Esophagus squamous epithelium (tissue), 5 donors: Measurements from ENCODE around the gene SBNO2. TPM values are rescaled to one million over a fixed set of nuclear protein-coding genes. Genes with fewer than 3 reads are reported as not detected.

Source experiments
- DNase-seq: peaks from one replicate; lab custom pipeline; 2025; lab: John Stamatoyannopoulos, UW
- H3K27ac ChIP-seq, 4 donors: fragments of 200-600 bp; sonication (generic); one replicate each; pipeline ENCODE4 v1.5.1; 2016 to 2019; ENCODE audit warnings: mild to moderate bottlenecking in 1 of 4
- H3K27me3 ChIP-seq, 4 donors: fragments of 200-600 bp; sonication (generic); 1 replicate in 3 of 4; 2 replicates in 1 of 4; pipeline versions ENCODE4 v1.5.1 to v1.6.0; 2017 to 2021; ENCODE audit warnings: antibody characterized with exemption in 1 of 4
- H3K36me3 ChIP-seq, 3 donors: fragments of 200-600 bp; sonication (generic); one replicate each; pipeline ENCODE4 v1.5.1; 2016 to 2019
- H3K4me1 ChIP-seq, 3 donors: fragments of 200-600 bp; sonication (generic); one replicate each; pipeline ENCODE4 v1.5.1; 2017 to 2019
- H3K4me3 ChIP-seq, 4 donors: fragments of 200-600 bp; sonication (generic); 1 replicate in 3 of 4; 2 replicates in 1 of 4; pipeline ENCODE4 v1.5.1; 2016 to 2019; ENCODE audit warnings: mild to moderate bottlenecking in 2 of 4, moderate library complexity in 1 of 4
- H3K9me3 ChIP-seq, 3 donors: fragments of 200-600 bp; sonication (generic); one replicate each; pipeline ENCODE4 v1.5.1; 2016 to 2019
- CTCF ChIP-seq, 6 experiments: fragments of 450-650 bp in 4 of 6; fragments of 200-600 bp in 2 of 6; sonication (generic) in 2 of 6; IDR thresholded peaks; one replicate each; pipeline ENCODE4 v1.5.1; 2016 to 2019; ENCODE audit warnings: antibody characterized with exemption in 6 of 6, mild to moderate bottlenecking in 4 of 6, moderate library complexity in 4 of 6
- POLR2A ChIP-seq, 4 donors: fragments of 450-650 bp; IDR thresholded peaks; one replicate each; pipeline ENCODE4 v1.6.1; 2017; ENCODE audit warnings: antibody characterized with exemption in 4 of 4, mild to moderate bottlenecking in 4 of 4, moderate library complexity in 3 of 4
- WGBS, 2 donors: methylation state at CpG; one replicate each; pipeline ENCODE4 v1.1.5; 2018; 5-methylcytosine and 5-hydroxymethylcytosine counted together
- intact Hi-C: fragments of 100-400 bp; cut with DNase I; formaldehyde crosslinking; loops from one replicate; pipeline ENCODE4 v1.15.0; 2022
- total RNA-seq, 4 donors: library from RNA; depleted of rRNA; stranded (reverse); fragments of >200 nt; gene quantifications; one replicate each; pipeline ENCODE4 v1.1.0, GENCODE V29; 2016
- donor health status: DM: yes; HTN: yes; CAD: no.

SBNO2 gene
- total RNA-seq, 4 donors from 2014 or later = 31.3 to 84.3 (median 68.3) TPM

DNA sequence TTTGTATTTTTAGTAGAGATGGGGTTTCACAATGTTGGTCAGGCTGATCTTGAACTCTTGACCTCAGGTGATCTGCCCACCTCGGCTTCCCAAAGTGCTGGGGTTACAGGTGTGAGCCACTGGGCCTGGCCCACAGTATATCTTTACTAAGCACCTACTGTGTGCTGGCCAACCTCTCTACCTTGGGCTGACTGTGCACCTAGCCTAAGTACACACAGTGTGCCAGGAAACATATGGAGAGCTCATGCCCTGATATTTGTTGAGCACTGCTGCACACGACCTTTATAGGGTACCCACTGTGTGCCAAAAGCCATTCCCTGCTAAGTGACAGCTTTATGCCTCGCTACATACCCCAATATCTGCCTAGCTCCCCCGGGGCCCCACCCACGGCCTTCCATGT, 113.4 kb downstream of the SBNO2 start:
- TF ChIP-seq POLR2A (IDR thresholded peaks at IDR 0.05) (no peak), CTCF (IDR thresholded peaks at IDR 0.05) (no peak)
- H3K36me3 ChIP-seq = peaks cover 0 to 34% (median 0%) of the 10 kb centered on the region in 3 donors
- intact Hi-C loops = no loop called here
- 67 to 73% methylated on average over 1 to 4 of the region's 5 CpGs for WGBS, 2 donors
- peaks cover 11 to 15% (median 12%) of the 10 kb centered on the region in 3 donors for H3K4me1 ChIP-seq
- DNase-seq = no peak
- no peak overlapping the region for H3K4me3 ChIP-seq
- peaks cover 0 to 39% (median 25%) of the 10 kb centered on the region in 3 donors for H3K9me3 ChIP-seq
- peaks cover 0 to 14% (median 0%) of the 10 kb centered on the region in 4 donors for H3K27me3 ChIP-seq
- H3K27ac ChIP-seq = no peak overlapping the region

GRCh38 chr19:1058112-1058511, 116.0 kb downstream of the SBNO2 start:
- no peaks in the 10 kb centered on the region for H3K27me3 ChIP-seq
- intact Hi-C loops = no loop called here
- no peak overlapping the region for H3K27ac ChIP-seq
- no peak for TF ChIP-seq POLR2A (IDR thresholded peaks at IDR 0.05)
- no peak for TF ChIP-seq CTCF (IDR thresholded peaks at IDR 0.05)
- H3K9me3 ChIP-seq = peaks cover 0 to 40% (median 25%) of the 10 kb centered on the region in 3 donors
- H3K4me3 ChIP-seq = no peak overlapping the region
- H3K36me3 ChIP-seq = peaks cover 0 to 34% (median 0%) of the 10 kb centered on the region in 3 donors
- 100% methylated on average over 3 of the region's 5 CpGs; no CpG with 5 or more reads in 1 of the 2 donors for WGBS, 2 donors
- no peaks in the 10 kb centered on the region for H3K4me1 ChIP-seq
- DNase-seq = no peak

Other genes starting within 250 kb of the SBNO2 start
- gene ARID3A, start 248.2 kb downstream of the SBNO2 start, total RNA-seq = 1 to 10 TPM; 3.0 to 6.6 (median 4.7) TPM
- gene WDR18, start 189.9 kb downstream of the SBNO2 start, total RNA-seq = 10 to 100 TPM; 28.2 to 70.1 (median 53.0) TPM
- not detected for gene GRIN3B, start 173.8 kb downstream of the SBNO2 start, total RNA-seq
- gene TMEM259, start 153.1 kb downstream of the SBNO2 start, total RNA-seq = 100 to 1,000 TPM; 101 to 182 (median 146) TPM
- gene RNU6-2, start 152.7 kb downstream of the SBNO2 start, total RNA-seq = not detected
- gene CNN2, start 147.7 kb downstream of the SBNO2 start, total RNA-seq = 100 to 1,000 TPM in 2 of 4 donors, 10 to 100 TPM in 2; 79.0 to 125 (median 105) TPM
- gene ABCA7, start 134.2 kb downstream of the SBNO2 start, total RNA-seq = 10 to 100 TPM; 12.6 to 24.4 (median 18.7) TPM
- gene ARHGAP45, start 107.1 kb downstream of the SBNO2 start, total RNA-seq = 10 to 100 TPM in 3 of 4 donors, 1 to 10 TPM in 1; 8.2 to 39.3 (median 12.5) TPM
- gene POLR2E, start 78.9 kb downstream of the SBNO2 start, total RNA-seq = 100 to 1,000 TPM; 113 to 198 (median 166) TPM
- gene GPX4, start 70.3 kb downstream of the SBNO2 start, total RNA-seq = 100 to 1,000 TPM; 108 to 405 (median 244) TPM
- 10 to 100 TPM; 59.3 to 68.5 (median 61.6) TPM for gene STK11, start 31.5 kb upstream of the SBNO2 start, total RNA-seq
- gene CBARP, start 63.7 kb upstream of the SBNO2 start, total RNA-seq = 1 to 10 TPM in 3 of 4 donors, under 1 TPM in 1; 0.38 to 1.6 (median 1.2) TPM
- 100 to 1,000 TPM in 3 of 4 donors, 10 to 100 TPM in 1; 83.4 to 171 (median 132) TPM for gene ATP5F1D, start 67.5 kb upstream of the SBNO2 start, total RNA-seq
- gene MIDN, start 74.3 kb upstream of the SBNO2 start, total RNA-seq = 10 to 100 TPM; 12.4 to 65.0 (median 40.4) TPM
- gene CIRBP, start 95.1 kb upstream of the SBNO2 start, total RNA-seq = 100 to 1,000 TPM; 116 to 415 (median 238) TPM
- gene FAM174C, start 101.3 kb upstream of the SBNO2 start, total RNA-seq = 10 to 100 TPM; 31.5 to 69.8 (median 50.5) TPM
- not detected for gene EFNA2, start 111.6 kb upstream of the SBNO2 start, total RNA-seq
- 100 to 1,000 TPM; 124 to 191 (median 165) TPM for gene NDUFS7, start 209.6 kb upstream of the SBNO2 start, total RNA-seq
- 10 to 100 TPM in 3 of 4 donors, 1 to 10 TPM in 1; 2.4 to 40.0 (median 13.1) TPM for gene GAMT, start 227.3 kb upstream of the SBNO2 start, total RNA-seq
- 10 to 100 TPM; 60.2 to 76.0 (median 69.0) TPM for gene DAZAP1, start 233.3 kb upstream of the SBNO2 start, total RNA-seq